WTC11 (cell line): ENCODE results near the gene OSBPL10.

ENCODE experiments used
- AFF4 ChIP-seq: sonication (generic); formaldehyde crosslinking; IDR thresholded peaks from 2 replicates; pipeline ENCODE4 v1.8.1; 2023; ENCODE audit warnings: mild to moderate bottlenecking, missing genetic modification reagents, borderline replicate concordance
- CTCF ChIP-seq: fragments of 200-600 bp; IDR thresholded peaks from 2 replicates; pipeline ENCODE4 v1.8.0; 2022; ENCODE audit warnings: antibody characterized with exemption
- NR1H2 ChIP-seq: sonication (generic); formaldehyde crosslinking; IDR thresholded peaks from 2 replicates; pipeline ENCODE4 v1.9.0; 2021; ENCODE audit warnings: mild to moderate bottlenecking, moderate library complexity, missing genetic modification reagents
- STAT6 ChIP-seq: sonication (generic); formaldehyde crosslinking; conservative IDR thresholded peaks from 2 replicates; pipeline ENCODE4 v1.8.1; 2023; ENCODE audit warnings: mild to moderate bottlenecking, low read depth, missing genetic modification reagents, moderate library complexity
- ZMAT4 ChIP-seq: fragments of 250-450 bp; sonication (Bioruptor Pico); IDR thresholded peaks from 2 replicates; pipeline ENCODE4 v1.9.0; 2021; ENCODE audit warnings: mild to moderate bottlenecking

GRCh38 chr3:31629054-31629453 lies 352.0 kb downstream of the OSBPL10 start:
- no peak for TF ChIP-seq CTCF
- TF ChIP-seq STAT6 (CRISPR knock-in tag): no peak
- no peak for TF ChIP-seq AFF4 (CRISPR knock-in tag)
- TF ChIP-seq ZMAT4 (CRISPR knock-in tag): no peak
- no peak for TF ChIP-seq NR1H2 (CRISPR knock-in tag)
